ENCODE measurements around the gene PDE6B. TPM values are rescaled to one million over a fixed set of nuclear protein-coding genes. Genes with fewer than 3 reads are reported as not detected.
"Not testable (repeated sequence)": the region's sequence is repeated elsewhere in the genome, so short reads cannot be mapped to it uniquely, and the experiment has no call there.

PDE6B gene
- total and polyA plus RNA-seq, 2 donors (not counting 1 experiment from before 2014, with no cell fraction given) = 2.1 TPM; not detected in 1

- no peak overlapping the region for H3K27ac ChIP-seq (ENCODE audit: insufficient read depth, low read length)
- no peak overlapping the region for H3K4me2 ChIP-seq (ENCODE audit: extremely low read depth, insufficient read depth, low read length)
- H3K4me3 ChIP-seq (replicated peaks in 1 of 4; ENCODE audit: control extremely low read depth in 1 of 4, insufficient read depth in 1 of 4, low read depth in 3 of 4, low read length in 4 of 4) = no peak overlapping the region
- no peak overlapping the region for H3K9ac ChIP-seq (ENCODE audit: insufficient read depth, low read length)
- no peaks in the 10 kb centered on the region for H3K36me3 ChIP-seq (ENCODE audit: control insufficient read depth, insufficient read depth, low read length)
- no peaks in the 10 kb centered on the region for H3K27me3 ChIP-seq (ENCODE audit: control insufficient read depth, insufficient read depth, low read length)
- H3K9me3 ChIP-seq (ENCODE audit: control insufficient read depth, insufficient read depth, low read depth, low read length) = no peaks in the 10 kb centered on the region
- no peaks in the 10 kb centered on the region for H3K79me2 ChIP-seq (ENCODE audit: control insufficient read depth, insufficient read depth, low read length)
- H4K20me1 ChIP-seq (ENCODE audit: control insufficient read depth, extremely low read depth, insufficient read depth, low read length) = no peaks in the 10 kb centered on the region
- H3K4me1 ChIP-seq (ENCODE audit: control insufficient read depth, extremely low read depth, insufficient read depth, low read length) = no peaks in the 10 kb centered on the region
- TF ChIP-seq CTCF (conservative IDR thresholded peaks at IDR 0.05 in 1 of 2, IDR thresholded peaks at IDR 0.05 in 1 of 2; ENCODE audit: low read depth in 1 of 2, low read length in 2 of 2) (no peak), EZH2 (IDR thresholded peaks at IDR 0.05; ENCODE audit: low read length, missing control alignments) (no peak)
- H2AFZ ChIP-seq (ENCODE audit: low read length) = no peak overlapping the region
- no peak for DNase-seq (ENCODE audit: low read depth in 2 of 2)
Measured at GRCh38 chr4:633406-633805, 8.0 kb downstream of the PDE6B start.

- Histone ChIP-seq H3K4me3 (replicated peaks in 1 of 4; ENCODE audit: control extremely low read depth in 1 of 4, insufficient read depth in 1 of 4, low read depth in 3 of 4, low read length in 4 of 4) (no peak overlapping the region), H3K36me3 (ENCODE audit: control insufficient read depth, insufficient read depth, low read length) (no peaks in the 10 kb centered on the region), H3K27me3 (ENCODE audit: control insufficient read depth, insufficient read depth, low read length) (no peaks in the 10 kb centered on the region), H3K9ac (ENCODE audit: insufficient read depth, low read length) (no peak overlapping the region), H3K4me1 (ENCODE audit: control insufficient read depth, extremely low read depth, insufficient read depth, low read length) (no peaks in the 10 kb centered on the region), H3K79me2 (ENCODE audit: control insufficient read depth, insufficient read depth, low read length) (no peaks in the 10 kb centered on the region), H4K20me1 (ENCODE audit: control insufficient read depth, extremely low read depth, insufficient read depth, low read length) (no peaks in the 10 kb centered on the region), H2AFZ (ENCODE audit: low read length) (no peak overlapping the region), H3K4me2 (ENCODE audit: extremely low read depth, insufficient read depth, low read length) (no peak overlapping the region), H3K9me3 (ENCODE audit: control insufficient read depth, insufficient read depth, low read depth, low read length) (no peaks in the 10 kb centered on the region), H3K27ac (ENCODE audit: insufficient read depth, low read length) (no peak overlapping the region)
- TF ChIP-seq CTCF (conservative IDR thresholded peaks at IDR 0.05 in 1 of 2, IDR thresholded peaks at IDR 0.05 in 1 of 2; ENCODE audit: low read depth in 1 of 2, low read length in 2 of 2) (no peak), EZH2 (IDR thresholded peaks at IDR 0.05; ENCODE audit: low read length, missing control alignments) (no peak)
- DNase-seq (ENCODE audit: low read depth in 2 of 2) = no peak
Measured at GRCh38 chr4:633976-634598, 8.7 kb downstream of the PDE6B start.

GRCh38 chr4:634599-634985, 9.2 kb downstream of the PDE6B start:
- Histone ChIP-seq H3K79me2 (ENCODE audit: control insufficient read depth, insufficient read depth, low read length) (no peaks in the 10 kb centered on the region), H2AFZ (ENCODE audit: low read length) (no peak overlapping the region), H3K27ac (ENCODE audit: insufficient read depth, low read length) (no peak overlapping the region), H3K9me3 (ENCODE audit: control insufficient read depth, insufficient read depth, low read depth, low read length) (no peaks in the 10 kb centered on the region), H4K20me1 (ENCODE audit: control insufficient read depth, extremely low read depth, insufficient read depth, low read length) (no peaks in the 10 kb centered on the region), H3K36me3 (ENCODE audit: control insufficient read depth, insufficient read depth, low read length) (no peaks in the 10 kb centered on the region), H3K4me1 (ENCODE audit: control insufficient read depth, extremely low read depth, insufficient read depth, low read length) (no peaks in the 10 kb centered on the region), H3K9ac (ENCODE audit: insufficient read depth, low read length) (no peak overlapping the region), H3K27me3 (ENCODE audit: control insufficient read depth, insufficient read depth, low read length) (no peaks in the 10 kb centered on the region), H3K4me3 (replicated peaks in 1 of 4; ENCODE audit: control extremely low read depth in 1 of 4, insufficient read depth in 1 of 4, low read depth in 3 of 4, low read length in 4 of 4) (no peak overlapping the region), H3K4me2 (ENCODE audit: extremely low read depth, insufficient read depth, low read length) (no peak overlapping the region)
- no peak for DNase-seq (ENCODE audit: low read depth in 2 of 2)
- TF ChIP-seq CTCF (conservative IDR thresholded peaks at IDR 0.05 in 1 of 2, IDR thresholded peaks at IDR 0.05 in 1 of 2; ENCODE audit: low read depth in 1 of 2, low read length in 2 of 2) (no peak), EZH2 (IDR thresholded peaks at IDR 0.05; ENCODE audit: low read length, missing control alignments) (no peak)

- not testable (repeated sequence) for DNase-seq (ENCODE audit: low read depth in 2 of 2); H3K27ac ChIP-seq (ENCODE audit: insufficient read depth, low read length)
Measured at GRCh38 chr4:635066-635835, 9.9 kb downstream of the PDE6B start.

More at GRCh38 chr4:635066-635835, 9.9 kb downstream of the PDE6B start:
- not testable (repeated sequence) for H3K36me3 ChIP-seq (ENCODE audit: control insufficient read depth, insufficient read depth, low read length); H3K79me2 ChIP-seq (ENCODE audit: control insufficient read depth, insufficient read depth, low read length); H3K27me3 ChIP-seq (ENCODE audit: control insufficient read depth, insufficient read depth, low read length); H3K4me3 ChIP-seq (replicated peaks in 1 of 4; ENCODE audit: control extremely low read depth in 1 of 4, insufficient read depth in 1 of 4, low read depth in 3 of 4, low read length in 4 of 4); H3K9me3 ChIP-seq (ENCODE audit: control insufficient read depth, insufficient read depth, low read depth, low read length); H2AFZ ChIP-seq (ENCODE audit: low read length); H3K9ac ChIP-seq (ENCODE audit: insufficient read depth, low read length); H3K4me1 ChIP-seq (ENCODE audit: control insufficient read depth, extremely low read depth, insufficient read depth, low read length); H3K4me2 ChIP-seq (ENCODE audit: extremely low read depth, insufficient read depth, low read length); H4K20me1 ChIP-seq (ENCODE audit: control insufficient read depth, extremely low read depth, insufficient read depth, low read length)

All from fibroblast of lung (primary cell).